Endothelial cell of umbilical vein (primary cell): ENCODE measurements around the gene ZC3H18. TPM values are rescaled to one million over a fixed set of nuclear protein-coding genes. Genes with fewer than 3 reads are reported as not detected.

Source experiments
- BruUV-seq: library from RNA; stranded (reverse); fragments of 400-500 nt; replicated peaks from 2 replicates; lab custom pipeline; 2021; lab: Mats Ljungman, UMichigan
- CTCF ChIA-PET: fragments of 300-600, 350-600 bp; sonication (Branson Sonifier 250); formaldehyde crosslinking; loops from one replicate; lab custom pipeline; 2021; ENCODE audit warnings: antibody characterized with exemption, inconsistent platforms; lab: Charles Lee
- POLR2A ChIA-PET: fragments of 300-600, 350-600 bp; sonication (Branson Sonifier 250); formaldehyde crosslinking; loops from one replicate; lab custom pipeline; 2021; ENCODE audit warnings: antibody characterized with exemption, inconsistent platforms; lab: Charles Lee
- DNase-seq: peaks from one replicate; pipeline ENCODE4 v3.0.0-alpha.2; 2011; ENCODE audit warnings: low read depth, low spot score
- FAIRE-seq: peaks from 2 replicates; lab custom pipeline; 2011; peaks lifted over from hg19 to GRCh38; lab: Jason Lieb, UNC
- H2AFZ ChIP-seq: 2 replicates; pipeline ENCODE4 v1.6.0; 2012; ENCODE audit warnings: low read depth, low read length, control low read depth, inconsistent platforms
- H3K27ac ChIP-seq: 2 replicates; pipeline ENCODE4 v1.5.1; 2011; ENCODE audit warnings: low read depth, mild to moderate bottlenecking, control low read depth, low read length, moderate library complexity; ENCODE audit not compliant: insufficient read depth
- H3K27me3 ChIP-seq, 2 experiments: 2 replicates each; pipeline versions ENCODE4 v1.6.0 to v1.6.1; 2011; ENCODE audit warnings: low read length in 2 of 2, mixed read lengths in 1 of 2; ENCODE audit not compliant: control insufficient read depth in 2 of 2, insufficient read depth in 2 of 2
- H3K36me3 ChIP-seq, 2 experiments: 2 replicates in 1 of 2; 3 replicates in 1 of 2; pipeline ENCODE4 v1.5.1; 2011; ENCODE audit warnings: low read length in 2 of 2, mild to moderate bottlenecking in 1 of 2, moderate library complexity in 1 of 2; ENCODE audit not compliant: control insufficient read depth in 2 of 2, insufficient read depth in 2 of 2; ENCODE audit errors: extremely low read depth in 1 of 2
- H3K4me1 ChIP-seq: 3 replicates; pipeline ENCODE4 v1.5.1; 2011; ENCODE audit warnings: mild to moderate bottlenecking, low read length; ENCODE audit not compliant: control insufficient read depth, insufficient read depth; ENCODE audit errors: extremely low read depth
- H3K4me2 ChIP-seq: 2 replicates; pipeline ENCODE4 v1.6.1; 2011; ENCODE audit warnings: low read length, control low read depth, mixed read lengths; ENCODE audit not compliant: insufficient read depth
- H3K4me3 ChIP-seq, 3 experiments: fragments of 200-600 bp in 1 of 3; sonication (generic), shearing (Covaris generic) in 1 of 3; replicated peaks in 1 of 3; 2 replicates each; pipeline ENCODE4 v1.5.1; 2011 to 2016; ENCODE audit warnings: control low read depth in 3 of 3, low read length in 3 of 3, mild to moderate bottlenecking in 2 of 3, inconsistent platforms in 1 of 3, low read depth in 1 of 3, moderate library complexity in 1 of 3; ENCODE audit not compliant: insufficient read depth in 1 of 3
- H3K79me2 ChIP-seq: 2 replicates; pipeline ENCODE4 v1.6.0; 2012; ENCODE audit warnings: low read length, inconsistent platforms; ENCODE audit not compliant: control insufficient read depth, insufficient read depth
- H3K9ac ChIP-seq: replicated peaks from 2 replicates; pipeline ENCODE3; 2011; ENCODE audit warnings: low read length, control low read depth; ENCODE audit not compliant: insufficient read depth; ENCODE audit errors: extremely low read depth
- H3K9me1 ChIP-seq: replicated peaks from 3 replicates; pipeline ENCODE4 v1.6.0; 2011; ENCODE audit warnings: mild to moderate bottlenecking, low read length; ENCODE audit not compliant: control insufficient read depth, insufficient read depth; ENCODE audit errors: extremely low read depth
- H3K9me3 ChIP-seq: replicated peaks from 2 replicates; pipeline ENCODE4 v1.5.1; 2012; ENCODE audit warnings: low read length, inconsistent platforms; ENCODE audit not compliant: control insufficient read depth, insufficient read depth
- H4K20me1 ChIP-seq: replicated peaks from 2 replicates; pipeline ENCODE3; 2011; ENCODE audit warnings: mild to moderate bottlenecking, low read length; ENCODE audit not compliant: control insufficient read depth, insufficient read depth; ENCODE audit errors: extremely low read depth
- CTCF ChIP-seq, 2 donors: IDR thresholded peaks; 1 replicate in 1 of 2; 2 replicates in 1 of 2; pipeline ENCODE4 v1.5.1; 2011; ENCODE audit warnings: low read length in 2 of 2, mild to moderate bottlenecking in 2 of 2, moderate library complexity in 2 of 2, control low read depth in 1 of 2, inconsistent platforms in 1 of 2, low read depth in 1 of 2; ENCODE audit not compliant: insufficient read depth in 1 of 2; ENCODE audit errors: extremely low read depth in 1 of 2
- EZH2 ChIP-seq: IDR thresholded peaks from 2 replicates; pipeline ENCODE4 v1.6.1; 2012; ENCODE audit warnings: borderline replicate concordance, low read depth, mild to moderate bottlenecking, moderate library complexity, low read length, inconsistent platforms; ENCODE audit not compliant: severe bottlenecking
- FOS ChIP-seq: IDR thresholded peaks from 2 replicates; pipeline ENCODE4 v1.6.1; 2011; ENCODE audit warnings: mild to moderate bottlenecking, low read length, moderate library complexity, borderline replicate concordance; ENCODE audit not compliant: insufficient read depth
- JUN ChIP-seq: IDR thresholded peaks from 2 replicates; pipeline ENCODE4 v1.6.1; 2011; ENCODE audit warnings: borderline replicate concordance, low read depth; ENCODE audit not compliant: insufficient read length, insufficient read depth
- MYC ChIP-seq: IDR thresholded peaks from one replicate; pipeline ENCODE4 v1.6.1; 2011; ENCODE audit warnings: mild to moderate bottlenecking, low read depth, low read length
- POLR2A ChIP-seq: IDR thresholded peaks from 2 replicates; pipeline ENCODE4 v1.6.1; 2012; ENCODE audit warnings: low read depth, mild to moderate bottlenecking, control low read depth, low read length
- POLR2AphosphoS5 ChIP-seq: IDR thresholded peaks from 2 replicates; pipeline ENCODE4 v1.6.1; 2012; ENCODE audit warnings: low read depth, mild to moderate bottlenecking, control low read depth, low read length, moderate library complexity; ENCODE audit not compliant: insufficient read depth
- dilution Hi-C: fragments of 300-500 bp; cut with MboI; formaldehyde crosslinking; loops from one replicate; pipeline ENCODE4 v1.15.0; 2019; ENCODE audit warnings: low sequenced_read_pairs; ENCODE audit not compliant: extremely low pct_ligation_motif_present
- intact Hi-C: fragments of 100-400 bp; cut with micrococcal nuclease; formaldehyde crosslinking; loops from one replicate; pipeline ENCODE4 v1.10.0; 2022
- polyA plus RNA-seq, 4 experiments: library from polyadenylated mRNA; depleted of rRNA in 3 of 4; stranded (reverse) in 3 of 4; unstranded in 1 of 4; fragments of >200 nt; gene quantifications; 2 replicates each; pipeline versions ENCODE4 v1.2.1 to v1.2.3, GENCODE V29; 2011 to 2012; ENCODE audit warnings: missing spikeins in 1 of 4
- total RNA-seq: library from RNA; stranded (reverse); gene quantifications from 2 replicates; pipeline ENCODE4 v1.2.3, GENCODE V29; 2021

ZC3H18 gene
- total and polyA plus RNA-seq, 2 donors (not counting 3 experiments of a cell fraction or from before 2014, with no cell fraction given): 12.1 to 52.8 TPM

- no peak for DNase-seq
- TF ChIP-seq FOS: no peak
- TF ChIP-seq EZH2: no peak
- TF ChIP-seq POLR2A: no peak
- TF ChIP-seq MYC: no peak
- no peak for TF ChIP-seq CTCF (IDR thresholded peaks at IDR 0.05; ENCODE audit: extremely low read depth in 1 of 2, insufficient read depth in 1 of 2, low read depth in 1 of 2, low read length in 2 of 2)
- TF ChIP-seq POLR2AphosphoS5: no peak
- TF ChIP-seq JUN: no peak
- no peaks in the 10 kb centered on the region for H3K27me3 ChIP-seq
- H3K9me3 ChIP-seq: no peaks in the 10 kb centered on the region
- H3K9me1 ChIP-seq: no peaks in the 10 kb centered on the region
- dilution Hi-C loops: no loop called here
- intact Hi-C loops: no loop called here
- H3K27ac ChIP-seq: no peak overlapping the region
- H3K4me1 ChIP-seq: peaks cover 4% of the 10 kb centered on the region
- ChIA-PET POLR2A (no interaction called here), CTCF (no interaction called here)
- FAIRE-seq: no peak
- peaks cover 0 to 23% of the 10 kb centered on the region in 2 experiments for H3K36me3 ChIP-seq
- H3K9ac ChIP-seq: no peak overlapping the region
- no peak overlapping the region for H3K4me3 ChIP-seq
- no peak overlapping the region for H2AFZ ChIP-seq
- no TSS peak for BruUV-seq
- H3K79me2 ChIP-seq: peaks cover 21% of the 10 kb centered on the region
- no peak overlapping the region for H3K4me2 ChIP-seq
- H4K20me1 ChIP-seq: no peaks in the 10 kb centered on the region
These were observed 19.2 kb downstream of the ZC3H18 start for GRCh38 chr16:88589441-88589840.
